ENCODE data around the gene KIAA0586. TPM values are rescaled to one million over a fixed set of nuclear protein-coding genes. Genes with fewer than 3 reads are reported as not detected.
A peak's percentile ranks its signal among the peaks of the same experiment; 100 is the strongest.
"Not testable (repeated sequence)": the region's sequence is repeated elsewhere in the genome, so short reads cannot be mapped to it uniquely, and the experiment has no call there.

KIAA0586 gene
- 19.8 and 20.9 TPM in 2 replicates for total RNA-seq

DNA sequence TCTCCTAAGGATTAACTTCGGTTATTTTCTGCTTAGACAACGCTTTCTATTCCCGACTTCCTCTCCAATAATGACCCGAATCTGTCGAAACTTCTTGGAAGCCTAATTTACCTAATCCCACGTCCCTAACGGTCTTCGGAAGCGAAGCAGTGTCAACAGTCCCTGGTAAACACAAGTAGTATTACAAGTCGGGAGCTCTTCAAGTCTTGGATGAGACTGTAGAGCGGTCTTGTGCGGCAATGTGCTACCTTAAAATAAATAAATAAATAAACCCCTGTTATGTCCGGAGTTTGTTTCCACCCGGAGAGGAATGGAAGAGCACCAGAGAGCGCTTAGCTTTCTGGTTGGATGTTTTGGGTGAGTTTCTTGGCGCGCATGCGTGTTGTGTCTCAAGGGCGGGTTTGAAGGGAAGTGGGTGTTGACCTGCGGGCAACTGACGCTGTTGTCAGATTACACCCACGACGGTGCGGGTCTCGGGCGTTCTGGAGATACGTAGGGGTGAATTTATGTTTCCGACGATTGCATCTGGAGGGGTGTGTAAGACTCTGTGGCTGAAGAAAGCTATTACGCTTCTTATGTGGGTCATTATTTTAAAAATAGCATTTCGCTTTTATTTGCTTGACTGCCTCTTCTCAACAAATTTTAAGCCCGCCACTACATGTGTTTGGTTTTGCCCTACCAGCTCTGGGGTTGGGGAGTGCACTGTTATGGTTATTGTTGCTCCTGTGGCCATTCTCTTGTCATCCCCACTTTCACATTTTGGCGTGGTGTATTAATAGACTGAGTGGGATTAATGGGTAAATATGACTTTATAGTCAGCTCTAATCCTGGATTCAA lies at the start of gene KIAA0586, which contains the start of gene TIMM9:
Gene KIAA0586, plus strand, starts transcription at position 439 of the 837 bp plus-strand sequence. CDS start 546 bp downstream, outside the sequence.
Gene TIMM9, minus strand, starts transcription at position 251 of the 837 bp plus-strand sequence. CDS start 15,586 bp downstream, outside the sequence.
- H3K27ac Mint-ChIP-seq = peak within 1 kb of the TSS; percentile 94
- peaks cover 26% of the 10 kb centered on the region for H3K36me3 Mint-ChIP-seq (ENCODE audit: low read depth)
- peak; percentile 98 for DNase-seq
- intact Hi-C loops (cut with micrococcal nuclease) = loop anchor here (1.0 to 5.0 kb wide), 7 partner anchors 31 to 1057 kb away; partner anchors contain the start of genes DAAM1, DACT1, JKAMP and L3HYPDH
- peaks cover 31% of the 10 kb centered on the region for H3K4me1 Mint-ChIP-seq
- H3K4me3 Mint-ChIP-seq = peak within 1 kb of the TSS; percentile 79
- peaks cover 2% of the 10 kb centered on the region for H3K27me3 Mint-ChIP-seq
- H3K9me3 Mint-ChIP-seq = no peaks in the 10 kb centered on the region

DNA sequence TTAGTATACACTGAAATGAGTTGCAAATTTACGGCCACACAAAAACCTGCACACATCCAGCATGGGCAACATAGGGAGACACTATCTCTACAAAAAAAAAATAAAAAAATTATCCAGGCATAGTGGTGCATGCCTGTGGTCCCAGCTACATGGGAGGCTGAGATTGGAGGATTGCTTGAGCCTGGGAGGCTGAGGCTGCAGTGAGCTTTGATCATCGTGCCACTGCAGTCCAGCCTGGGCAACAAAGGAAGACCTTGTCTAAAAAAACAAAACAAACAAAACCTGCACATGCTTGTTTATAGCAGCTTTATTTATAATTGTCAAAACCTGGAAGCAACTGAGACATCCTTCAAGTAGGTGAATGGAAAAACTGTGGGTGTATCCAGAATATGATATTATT lies 36.7 kb upstream of the KIAA0586 start:
- intact Hi-C loops (cut with micrococcal nuclease) = no loop called here
- H3K36me3 Mint-ChIP-seq (ENCODE audit: low read depth) = peaks cover 2% of the 10 kb centered on the region
- no peak overlapping the region for H3K27ac Mint-ChIP-seq
- no peak for DNase-seq
- H3K9me3 Mint-ChIP-seq = no peaks in the 10 kb centered on the region
- no peak overlapping the region for H3K4me3 Mint-ChIP-seq
- H3K4me1 Mint-ChIP-seq = peaks cover 9% of the 10 kb centered on the region
- H3K27me3 Mint-ChIP-seq = peaks cover 2% of the 10 kb centered on the region

DNA sequence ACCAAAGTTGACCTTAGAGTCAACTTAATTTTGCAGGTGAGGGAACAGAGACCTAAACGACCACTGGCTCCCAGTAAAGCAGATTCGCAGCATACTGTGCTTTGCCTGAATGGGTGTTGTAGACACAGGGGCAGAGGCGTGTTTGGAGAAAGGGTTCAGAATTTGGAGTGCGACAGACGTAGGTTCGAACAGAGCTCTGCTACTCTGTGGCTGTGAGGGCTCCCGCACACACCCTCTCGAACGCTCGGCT lies 32.0 kb upstream of the KIAA0586 start:
- Mint-ChIP-seq H3K4me3 (peak overlapping the region; percentile 65), H3K4me1 (peaks cover 12% of the 10 kb centered on the region), H3K9me3 (no peaks in the 10 kb centered on the region), H3K27me3 (peaks cover 2% of the 10 kb centered on the region), H3K27ac (peak overlapping the region; percentile 51), H3K36me3 (ENCODE audit: low read depth) (no peaks in the 10 kb centered on the region)
- intact Hi-C loops (cut with micrococcal nuclease) = loop anchor here (5.0 kb wide), 1 partner anchor 63 kb away; no protein-coding TSS in a partner anchor
- no peak for DNase-seq

DNA sequence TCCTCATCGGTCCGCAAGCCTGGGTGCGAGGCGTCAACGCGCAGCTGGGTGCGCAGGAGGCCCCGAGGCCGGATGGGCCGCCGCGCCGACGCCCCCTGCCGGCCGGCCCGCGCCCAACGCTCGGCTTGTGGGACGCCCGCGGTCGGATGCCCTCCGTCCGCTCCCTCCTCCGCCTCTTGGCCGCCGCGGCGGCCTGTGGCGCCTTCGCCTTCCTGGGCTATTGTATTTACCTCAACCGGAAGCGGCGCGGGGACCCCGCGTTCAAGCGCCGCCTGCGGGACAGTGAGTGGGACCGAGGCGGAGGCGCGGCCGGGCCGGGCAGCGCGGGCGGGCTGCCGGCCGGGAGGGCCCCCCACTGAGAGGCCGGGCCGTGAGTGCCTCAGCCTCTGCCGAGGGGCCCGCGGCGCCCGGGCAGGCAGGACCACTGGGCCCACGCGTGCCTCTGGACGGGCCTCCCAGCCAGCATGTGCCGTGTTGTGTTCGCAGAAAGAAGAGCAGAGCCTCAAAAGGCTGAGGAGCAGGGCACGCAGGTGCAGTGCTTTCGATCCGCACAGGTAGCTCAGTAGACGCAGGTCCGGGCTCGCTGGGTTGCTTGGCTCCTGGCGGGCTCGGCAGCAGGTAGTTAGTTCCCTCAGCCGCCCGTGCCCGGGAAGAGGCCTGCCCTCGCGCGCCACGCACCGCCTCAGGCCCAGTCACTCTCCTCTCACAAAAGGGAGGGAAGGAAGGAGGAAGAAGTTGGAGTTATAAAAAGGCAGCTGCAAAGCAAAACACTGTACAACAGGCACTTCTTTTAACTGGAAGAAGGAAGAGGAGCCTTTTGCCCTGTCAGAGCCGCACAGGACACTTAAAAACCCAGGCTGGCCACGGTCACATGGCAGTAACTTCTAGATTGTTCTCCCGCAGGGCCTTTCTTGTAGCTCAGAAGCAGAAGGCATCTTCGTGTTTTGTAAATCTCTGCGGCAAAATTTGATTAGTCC lies 31.4 kb upstream of the KIAA0586 start, which contains the start of gene TOMM20L:
Gene TOMM20L, plus strand, starts transcription at position 119 of the 977 bp plus-strand sequence. Its CDS starts 28 bp downstream, at position 147.
- peaks cover 2% of the 10 kb centered on the region for H3K27me3 Mint-ChIP-seq
- peak within 1 kb of the TSS; percentile 51 for H3K27ac Mint-ChIP-seq
- intact Hi-C loops (cut with micrococcal nuclease) = loop anchor here (1.0 to 5.0 kb wide), 2 partner anchors 31 to 64 kb away; partner anchors contain the start of genes KIAA0586 and TIMM9
- DNase-seq = peak; percentile 94
- H3K9me3 Mint-ChIP-seq = no peaks in the 10 kb centered on the region
- H3K4me1 Mint-ChIP-seq = peaks cover 11% of the 10 kb centered on the region
- H3K4me3 Mint-ChIP-seq = peak within 1 kb of the TSS; percentile 76
- no peaks in the 10 kb centered on the region for H3K36me3 Mint-ChIP-seq (ENCODE audit: low read depth)

DNA sequence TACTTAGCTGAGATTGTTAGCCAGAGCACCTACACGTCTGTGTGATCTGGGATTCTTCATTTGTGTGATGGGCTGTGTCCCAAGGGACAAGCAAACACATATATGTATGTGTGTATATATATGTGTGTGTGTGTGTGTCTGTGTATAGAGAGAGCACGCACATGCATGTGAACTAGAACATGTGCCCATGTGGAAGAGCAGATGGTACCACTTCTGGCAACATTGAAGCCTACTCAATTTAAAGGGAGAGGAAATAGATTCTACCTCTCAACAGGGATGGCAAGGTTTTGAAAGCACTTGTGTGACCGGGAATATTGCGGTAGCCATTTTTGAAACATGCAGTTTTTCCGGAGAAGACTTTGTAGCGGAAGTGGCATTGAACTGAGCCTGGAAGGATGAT lies 30.4 kb upstream of the KIAA0586 start:
- intact Hi-C loops (cut with micrococcal nuclease) = loop anchor here (1.0 to 5.0 kb wide), 2 partner anchors 65 to 289 kb away; no protein-coding TSS in a partner anchor
- H3K27ac Mint-ChIP-seq = no peak overlapping the region
- H3K4me3 Mint-ChIP-seq = no peak overlapping the region

DNA sequence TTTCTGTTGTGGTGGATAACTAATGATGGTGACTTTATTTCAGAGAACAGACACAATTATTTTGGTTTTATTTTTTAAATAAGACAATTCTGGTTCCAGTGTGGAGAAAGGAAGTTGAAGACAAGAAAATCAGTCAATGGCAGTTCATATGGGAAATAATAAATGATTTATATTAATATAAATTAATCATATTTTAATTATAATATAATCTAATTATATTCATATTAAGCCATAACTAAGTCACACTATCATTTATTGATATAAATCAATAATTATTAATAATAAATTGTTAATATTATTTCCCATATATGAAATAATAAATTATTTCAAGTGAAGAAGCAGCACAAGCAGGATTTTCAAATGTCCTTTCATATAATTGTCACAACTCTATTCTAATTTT lies 29.0 kb upstream of the KIAA0586 start:
- Mint-ChIP-seq H3K36me3 (ENCODE audit: low read depth) (peaks cover 3% of the 10 kb centered on the region), H3K27ac (no peak overlapping the region), H3K4me1 (peaks cover 8% of the 10 kb centered on the region), H3K27me3 (peaks cover 2% of the 10 kb centered on the region), H3K4me3 (no peak overlapping the region), H3K9me3 (no peaks in the 10 kb centered on the region)
- intact Hi-C loops (cut with micrococcal nuclease) = loop anchor here (5.0 kb wide), 1 partner anchor 66 kb away; no protein-coding TSS in a partner anchor
- DNase-seq = no peak

More for the DNA sequence above, 30.4 kb upstream of the KIAA0586 start:
- peaks cover 8% of the 10 kb centered on the region for H3K4me1 Mint-ChIP-seq
- no peak for DNase-seq
- H3K9me3 Mint-ChIP-seq = no peaks in the 10 kb centered on the region
- H3K27me3 Mint-ChIP-seq = peaks cover 2% of the 10 kb centered on the region
- H3K36me3 Mint-ChIP-seq (ENCODE audit: low read depth) = peaks cover 3% of the 10 kb centered on the region

DNA sequence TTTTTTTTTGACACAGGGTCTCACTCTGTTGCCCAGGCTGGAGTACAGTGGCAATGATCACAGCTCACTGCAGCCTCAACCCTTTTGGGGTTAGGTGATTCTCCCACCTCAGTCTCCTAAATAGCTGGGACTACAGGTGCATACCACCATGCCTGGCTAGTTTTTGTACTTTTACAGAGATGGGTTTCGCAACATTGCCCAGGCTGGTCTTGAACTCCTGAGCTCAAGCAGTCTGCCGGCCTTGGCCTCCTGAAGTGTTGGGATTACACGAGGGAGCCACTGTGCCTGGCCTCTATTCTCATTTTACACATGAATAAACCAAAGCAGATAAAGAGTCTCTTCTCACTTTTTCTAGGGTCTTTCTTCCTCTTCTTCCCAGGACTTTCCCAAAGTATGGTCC lies 28.6 kb upstream of the KIAA0586 start:
- H3K36me3 Mint-ChIP-seq (ENCODE audit: low read depth) = peaks cover 3% of the 10 kb centered on the region
- no peak for DNase-seq
- no peak overlapping the region for H3K27ac Mint-ChIP-seq
- peaks cover 8% of the 10 kb centered on the region for H3K4me1 Mint-ChIP-seq
- no peak overlapping the region for H3K4me3 Mint-ChIP-seq
- H3K27me3 Mint-ChIP-seq = no peaks in the 10 kb centered on the region
- intact Hi-C loops (cut with micrococcal nuclease) = loop anchor here (5.0 kb wide), 1 partner anchor 67 kb away; no protein-coding TSS in a partner anchor
- no peaks in the 10 kb centered on the region for H3K9me3 Mint-ChIP-seq

DNA sequence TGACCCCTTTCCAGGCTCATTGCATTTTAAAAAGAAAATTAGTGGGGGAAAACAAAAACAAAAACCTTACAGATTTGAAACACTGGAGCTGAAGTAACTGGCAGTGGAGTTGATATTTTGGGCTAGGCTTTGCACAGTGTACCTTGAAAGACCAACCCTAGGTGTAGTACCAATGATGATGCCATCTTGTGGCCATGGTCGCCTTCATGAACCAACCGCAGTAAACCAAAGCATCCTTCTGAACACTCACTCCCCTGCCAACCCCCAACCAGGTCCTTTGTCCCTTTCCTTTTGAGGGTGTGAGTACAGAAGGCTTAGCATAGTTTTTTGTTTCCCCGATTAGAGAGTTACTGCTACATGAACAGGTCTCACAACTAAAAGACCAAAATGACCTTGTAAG lies 25.9 kb upstream of the KIAA0586 start:
- Mint-ChIP-seq H3K4me3 (no peak overlapping the region), H3K27me3 (no peaks in the 10 kb centered on the region), H3K9me3 (no peaks in the 10 kb centered on the region), H3K27ac (no peak overlapping the region), H3K4me1 (peaks cover 2% of the 10 kb centered on the region), H3K36me3 (ENCODE audit: low read depth) (peaks cover 6% of the 10 kb centered on the region)
- intact Hi-C loops (cut with micrococcal nuclease) = no loop called here
- no peak for DNase-seq

DNA sequence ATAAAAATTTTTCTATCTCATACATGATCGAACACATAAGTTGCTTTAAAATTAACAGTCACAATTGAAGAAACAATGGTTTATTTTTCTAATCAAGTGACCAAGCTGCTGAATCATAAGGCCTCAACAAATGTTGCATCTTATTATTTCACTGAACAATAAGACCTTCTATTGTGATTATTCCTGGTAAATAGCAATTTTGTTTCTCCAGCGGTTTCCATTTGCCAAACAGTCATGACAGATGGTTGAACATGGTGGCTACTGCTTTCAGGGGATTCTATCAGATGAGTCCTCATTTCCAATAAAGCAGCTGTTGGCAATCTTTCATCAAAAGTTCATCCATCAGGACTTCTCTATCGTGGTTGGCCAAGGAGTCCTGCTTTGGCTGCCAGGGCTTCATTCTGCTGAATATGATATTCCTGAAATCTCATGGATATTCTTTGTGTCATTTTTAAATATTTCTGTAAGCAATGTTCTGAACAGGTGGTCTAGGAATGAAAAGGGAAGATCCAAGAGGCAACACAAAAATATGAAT lies 18.8 kb upstream of the KIAA0586 start:
- no peaks in the 10 kb centered on the region for H3K27me3 Mint-ChIP-seq
- H3K4me1 Mint-ChIP-seq = no peaks in the 10 kb centered on the region
- H3K36me3 Mint-ChIP-seq (ENCODE audit: low read depth) = peaks cover 41% of the 10 kb centered on the region
- H3K9me3 Mint-ChIP-seq = no peaks in the 10 kb centered on the region
- no peak overlapping the region for H3K4me3 Mint-ChIP-seq
- H3K27ac Mint-ChIP-seq = no peak overlapping the region
- intact Hi-C loops (cut with micrococcal nuclease) = no loop called here
- no peak for DNase-seq

DNA sequence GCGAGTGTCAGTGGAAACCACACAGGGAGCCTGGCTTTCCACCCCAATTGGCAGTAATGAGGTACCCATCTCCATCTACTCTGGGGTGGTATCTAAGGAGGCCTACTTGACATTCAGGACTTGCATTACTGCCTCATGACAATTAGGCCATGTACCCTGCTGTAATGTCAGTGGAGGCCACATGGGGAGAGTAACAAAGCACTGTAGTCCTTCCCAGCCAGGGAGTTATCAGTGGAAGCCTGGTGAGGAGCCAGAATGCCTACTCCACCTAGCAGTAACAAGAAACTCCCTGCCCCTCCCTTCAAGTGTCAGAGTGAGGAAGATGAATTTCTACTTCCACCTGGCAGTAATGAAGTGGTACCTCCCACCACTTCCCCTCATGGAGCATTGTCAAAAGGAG lies 12.7 kb upstream of the KIAA0586 start:
- Mint-ChIP-seq H3K27ac (no peak overlapping the region), H3K4me1 (peaks cover 18% of the 10 kb centered on the region), H3K36me3 (ENCODE audit: low read depth) (peaks cover 60% of the 10 kb centered on the region), H3K27me3 (no peaks in the 10 kb centered on the region), H3K4me3 (no peak overlapping the region), H3K9me3 (peaks cover 4% of the 10 kb centered on the region)
- DNase-seq = no peak
- intact Hi-C loops (cut with micrococcal nuclease) = no loop called here

DNA sequence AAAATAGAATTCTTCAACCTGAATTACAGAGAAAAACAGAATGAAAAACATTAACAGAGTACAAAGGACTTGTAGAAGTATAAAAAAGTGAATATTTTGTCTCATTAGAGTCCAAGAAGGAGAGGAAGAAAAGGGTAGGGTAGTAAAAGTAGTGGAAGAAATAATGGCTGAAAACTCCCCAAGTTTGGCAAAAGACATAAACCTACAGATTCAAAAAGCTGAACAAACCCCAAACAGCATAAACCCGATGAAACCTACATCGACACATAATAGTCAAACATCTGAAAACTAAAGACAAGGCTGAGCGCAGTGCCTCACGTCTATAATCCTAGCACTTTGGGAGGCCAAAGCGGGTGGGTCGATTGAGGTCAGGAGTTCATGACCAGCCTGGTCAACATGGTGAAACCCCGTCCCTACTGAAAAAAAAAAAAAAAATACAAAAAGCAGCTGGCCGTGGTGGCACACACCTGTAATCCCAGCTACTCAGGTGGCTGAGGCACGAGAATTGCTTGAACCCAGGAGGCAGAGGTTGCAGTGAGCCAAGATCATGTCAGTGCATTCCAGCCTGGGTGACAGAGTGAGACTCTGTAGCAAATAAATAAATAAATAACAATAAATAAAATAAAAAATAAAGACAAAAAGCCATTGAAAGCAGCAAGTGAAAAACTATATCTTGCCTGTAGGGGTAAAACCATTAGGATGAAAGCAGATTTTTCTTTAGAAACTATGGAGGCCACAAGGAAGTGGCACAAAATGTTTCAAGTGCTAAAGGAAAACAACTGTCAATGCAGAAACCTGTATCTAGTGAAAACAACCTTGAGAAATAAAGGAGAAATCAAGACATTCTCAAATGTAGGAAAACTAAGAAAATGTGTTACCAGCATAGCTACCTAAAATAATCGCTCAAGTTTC lies 11.6 kb upstream of the KIAA0586 start:
- Mint-ChIP-seq H3K4me1 (peaks cover 18% of the 10 kb centered on the region), H3K36me3 (ENCODE audit: low read depth) (peaks cover 59% of the 10 kb centered on the region), H3K4me3 (no peak overlapping the region), H3K9me3 (peaks cover 4% of the 10 kb centered on the region), H3K27ac (no peak overlapping the region), H3K27me3 (no peaks in the 10 kb centered on the region)
- intact Hi-C loops (cut with micrococcal nuclease) = no loop called here
- no peak for DNase-seq

DNA sequence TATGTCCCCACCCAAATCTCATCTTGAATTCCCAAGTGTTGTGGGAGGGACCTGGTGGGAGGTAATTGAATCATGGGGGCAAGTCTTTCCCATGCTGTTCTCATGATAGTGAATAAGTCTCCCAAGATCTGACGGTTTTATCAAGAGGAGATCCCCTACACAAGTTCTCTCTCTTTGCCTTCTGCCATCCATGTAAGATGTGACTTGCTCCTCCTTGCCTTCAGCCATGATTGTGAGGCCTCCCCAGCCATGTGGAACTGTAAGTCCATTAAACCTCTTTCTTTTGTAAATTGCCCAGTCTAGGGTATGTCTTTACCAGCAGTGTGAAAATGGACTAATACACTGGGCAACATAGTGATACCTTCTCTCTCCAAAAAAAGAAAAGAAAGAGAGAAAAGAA lies 10.6 kb upstream of the KIAA0586 start:
- H3K9me3 Mint-ChIP-seq; H3K27ac Mint-ChIP-seq; DNase-seq; intact Hi-C loops (cut with micrococcal nuclease); H3K27me3 Mint-ChIP-seq; H3K4me3 Mint-ChIP-seq: not testable (repeated sequence)
- peaks cover 60% of the 10 kb centered on the region for H3K36me3 Mint-ChIP-seq (ENCODE audit: low read depth)
- peaks cover 21% of the 10 kb centered on the region for H3K4me1 Mint-ChIP-seq
